Epithelial cell of prostate (primary cell): ENCODE results near the gene NPPB.

Experiments
- DNase-seq: peaks from one replicate; pipeline ENCODE4 v3.0.0-alpha.2; 2011; ENCODE audit warnings: low read depth, low spot score
- H3K27ac ChIP-seq: fragments of 450-650 bp; 2 replicates; pipeline ENCODE4 v1.5.1; 2017; ENCODE audit warnings: mild to moderate bottlenecking

Gene NPPB

GRCh38 chr1:11836955-11837766 lies 21.6 kb downstream of the NPPB start:
- no peak overlapping the region for H3K27ac ChIP-seq
- no peak for DNase-seq

GRCh38 chr1:11835441-11836225 lies 23.1 kb downstream of the NPPB start:
- H3K27ac ChIP-seq: no peak overlapping the region

GRCh38 chr1:11833900-11834299 lies 24.8 kb downstream of the NPPB start:
- no peak overlapping the region for H3K27ac ChIP-seq
- no peak for DNase-seq

More at GRCh38 chr1:11835441-11836225, 23.1 kb downstream of the NPPB start:
- no peak for DNase-seq

GRCh38 chr1:11833497-11833896 lies 25.2 kb downstream of the NPPB start:
- no peak overlapping the region for H3K27ac ChIP-seq

GRCh38 chr1:11831945-11832725 lies 26.6 kb downstream of the NPPB start:
- DNase-seq: no peak
- H3K27ac ChIP-seq: no peak overlapping the region

More at GRCh38 chr1:11833497-11833896, 25.2 kb downstream of the NPPB start:
- no peak for DNase-seq

- H3K27ac ChIP-seq: no peak overlapping the region
- DNase-seq: no peak
Observed at GRCh38 chr1:11828511-11828910, 30.2 kb downstream of the NPPB start.

GRCh38 chr1:11826946-11827345 lies 31.8 kb downstream of the NPPB start:
- no peak for DNase-seq
- H3K27ac ChIP-seq: no peak overlapping the region

- no peak for DNase-seq
- no peak overlapping the region for H3K27ac ChIP-seq
Observed at GRCh38 chr1:11825131-11825530, 33.6 kb downstream of the NPPB start.

- no peak for DNase-seq
Observed at GRCh38 chr1:11823366-11824137, 35.2 kb downstream of the NPPB start.

GRCh38 chr1:11822091-11822490 lies 36.7 kb downstream of the NPPB start:
- DNase-seq: no peak
- H3K27ac ChIP-seq: no peak overlapping the region

More at GRCh38 chr1:11823366-11824137, 35.2 kb downstream of the NPPB start:
- H3K27ac ChIP-seq: no peak overlapping the region

- no peak overlapping the region for H3K27ac ChIP-seq
- DNase-seq: no peak
Observed at GRCh38 chr1:11817192-11817591, 41.6 kb downstream of the NPPB start.

GRCh38 chr1:11813021-11813420 lies 45.7 kb downstream of the NPPB start:
- DNase-seq: no peak
- H3K27ac ChIP-seq: no peak overlapping the region
